ENCODE measurements around the gene RNF213.
"Not testable (repeated sequence)": the region's sequence is repeated elsewhere in the genome, so short reads cannot be mapped to it uniquely, and the experiment has no call there.

RNF213 gene

GRCh38 chr17:80323982-80324381 is 63.3 kb downstream of the RNF213 start:
- DNase-seq: no peak

- no peak for DNase-seq
Measured at GRCh38 chr17:80327518-80327917, 66.9 kb downstream of the RNF213 start.

- DNase-seq: no peak
Measured at GRCh38 chr17:80328634-80329380, 68.2 kb downstream of the RNF213 start.

- not testable (repeated sequence) for DNase-seq
Measured at GRCh38 chr17:80329421-80329820, 68.8 kb downstream of the RNF213 start.

DNA sequence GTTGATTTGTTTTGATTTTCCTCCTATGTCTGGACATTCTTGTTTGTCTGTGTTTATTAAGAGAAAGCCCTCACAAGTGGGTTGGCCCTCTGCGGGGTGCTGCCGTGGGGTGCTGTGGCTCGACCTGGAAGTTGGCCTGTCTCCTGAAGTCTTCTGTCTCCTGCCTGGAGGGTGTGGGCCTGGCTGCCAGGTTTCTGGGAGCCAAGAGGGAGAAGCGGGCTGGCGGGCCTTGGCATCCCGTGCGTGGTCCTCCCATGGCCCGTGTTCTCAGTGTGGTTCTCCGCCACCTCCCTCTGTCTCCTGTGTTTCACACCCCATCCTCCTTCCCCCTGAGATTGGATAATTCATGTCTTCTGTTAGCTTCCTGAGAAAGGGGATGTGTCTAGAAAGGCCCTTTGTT is 69.6 kb downstream of the RNF213 start:
- no peak for DNase-seq

- DNase-seq: not testable (repeated sequence)
Measured at GRCh38 chr17:80330938-80331337, 70.3 kb downstream of the RNF213 start.

DNA sequence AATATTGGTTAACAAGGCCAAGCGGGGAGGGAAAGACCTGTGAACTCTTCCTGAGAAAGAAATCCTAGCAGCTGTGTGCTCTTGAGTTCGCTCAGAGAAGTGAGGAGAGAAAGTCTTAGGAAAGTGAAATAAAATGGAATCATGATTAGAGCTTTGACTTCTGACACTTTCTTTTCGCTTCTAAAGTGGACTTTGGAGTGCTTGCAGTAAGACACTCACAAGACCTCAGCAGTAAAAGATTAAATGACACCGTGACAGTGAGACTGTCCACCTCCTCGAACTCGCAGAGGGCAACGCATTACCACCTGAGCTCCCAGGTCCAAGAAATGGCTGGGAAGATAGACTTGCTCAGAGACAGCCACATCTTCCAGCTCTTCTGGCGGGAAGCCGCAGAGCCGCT is 71.2 kb downstream of the RNF213 start:
- no peak for DNase-seq

GRCh38 chr17:80337195-80337895 is 76.7 kb downstream of the RNF213 start:
- DNase-seq: no peak

- no peak for DNase-seq
Measured at GRCh38 chr17:80339118-80339517, 78.5 kb downstream of the RNF213 start.

- no peak for DNase-seq
Measured at GRCh38 chr17:80339731-80340456, 79.2 kb downstream of the RNF213 start.

DNA sequence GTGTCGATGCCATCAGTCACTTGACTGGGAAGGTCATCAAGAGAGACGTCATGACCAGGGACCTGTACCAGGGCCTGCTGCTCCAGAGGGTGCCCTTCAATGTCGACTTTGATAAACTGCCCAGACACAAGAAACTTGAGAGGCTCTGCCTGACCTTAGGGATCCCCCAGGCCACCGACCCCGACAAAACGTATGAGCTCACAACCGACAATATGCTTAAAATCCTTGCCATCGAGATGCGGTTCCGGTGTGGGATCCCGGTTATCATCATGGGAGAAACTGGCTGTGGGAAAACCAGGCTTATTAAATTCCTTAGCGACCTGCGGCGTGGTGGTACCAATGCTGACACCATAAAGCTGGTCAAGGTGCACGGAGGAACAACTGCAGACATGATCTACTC is 84.7 kb downstream of the RNF213 start:
- DNase-seq: no peak

DNA sequence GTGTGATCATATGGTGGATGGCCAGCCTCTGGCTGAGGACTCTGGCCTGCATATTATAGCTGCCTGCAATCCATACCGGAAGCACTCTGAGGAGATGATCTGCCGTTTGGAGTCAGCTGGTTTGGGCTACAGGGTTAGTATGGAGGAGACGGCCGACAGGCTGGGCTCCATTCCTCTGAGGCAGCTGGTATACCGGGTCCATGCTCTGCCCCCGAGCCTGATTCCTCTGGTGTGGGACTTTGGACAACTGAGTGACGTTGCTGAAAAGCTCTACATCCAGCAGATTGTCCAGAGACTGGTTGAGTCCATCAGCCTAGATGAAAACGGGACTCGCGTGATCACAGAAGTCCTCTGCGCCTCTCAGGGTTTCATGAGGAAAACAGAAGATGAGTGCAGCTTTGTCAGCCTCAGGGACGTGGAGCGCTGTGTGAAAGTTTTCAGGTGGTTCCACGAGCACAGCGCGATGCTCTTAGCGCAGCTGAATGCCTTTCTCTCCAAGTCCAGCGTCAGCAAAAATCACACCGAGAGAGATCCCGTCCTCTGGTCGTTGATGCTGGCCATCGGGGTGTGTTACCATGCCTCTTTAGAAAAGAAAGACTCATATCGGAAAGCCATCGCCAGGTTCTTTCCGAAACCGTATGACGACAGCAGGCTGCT is 85.3 kb downstream of the RNF213 start:
- DNase-seq: no peak

DNA sequence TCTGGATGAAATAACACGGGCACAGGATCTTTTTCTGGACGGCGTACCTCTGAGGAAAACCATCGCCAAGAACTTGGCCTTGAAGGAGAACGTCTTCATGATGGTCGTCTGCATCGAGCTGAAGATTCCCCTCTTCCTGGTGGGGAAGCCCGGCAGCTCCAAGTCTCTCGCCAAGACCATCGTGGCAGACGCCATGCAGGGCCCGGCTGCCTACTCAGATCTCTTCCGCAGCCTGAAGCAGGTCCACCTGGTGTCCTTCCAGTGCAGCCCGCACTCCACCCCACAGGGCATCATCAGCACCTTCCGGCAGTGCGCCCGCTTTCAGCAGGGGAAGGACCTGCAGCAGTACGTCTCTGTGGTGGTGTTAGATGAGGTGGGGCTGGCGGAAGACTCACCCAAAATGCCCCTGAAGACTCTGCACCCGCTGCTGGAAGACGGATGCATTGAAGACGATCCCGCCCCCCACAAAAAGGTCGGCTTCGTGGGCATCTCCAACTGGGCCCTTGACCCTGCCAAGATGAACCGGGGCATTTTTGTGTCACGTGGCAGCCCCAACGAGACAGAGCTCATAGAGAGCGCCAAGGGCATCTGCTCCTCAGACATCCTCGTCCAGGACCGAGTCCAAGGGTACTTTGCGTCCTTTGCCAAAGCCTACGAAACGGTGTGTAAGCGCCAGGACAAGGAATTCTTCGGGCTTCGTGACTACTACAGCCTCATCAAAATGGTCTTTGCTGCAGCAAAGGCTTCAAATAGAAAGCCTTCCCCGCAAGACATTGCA is 86.0 kb downstream of the RNF213 start:
- no peak for DNase-seq

GRCh38 chr17:80347536-80347935 is 86.9 kb downstream of the RNF213 start:
- no peak for DNase-seq

- no peak for DNase-seq
Measured at GRCh38 chr17:80347948-80348351, 87.3 kb downstream of the RNF213 start.

- DNase-seq: no peak
Measured at GRCh38 chr17:80348551-80349150, 88.0 kb downstream of the RNF213 start.

- DNase-seq: no peak
Measured at GRCh38 chr17:80349151-80349651, 88.5 kb downstream of the RNF213 start.

- DNase-seq: no peak
Measured at GRCh38 chr17:80349751-80350150, 89.1 kb downstream of the RNF213 start.

DNA sequence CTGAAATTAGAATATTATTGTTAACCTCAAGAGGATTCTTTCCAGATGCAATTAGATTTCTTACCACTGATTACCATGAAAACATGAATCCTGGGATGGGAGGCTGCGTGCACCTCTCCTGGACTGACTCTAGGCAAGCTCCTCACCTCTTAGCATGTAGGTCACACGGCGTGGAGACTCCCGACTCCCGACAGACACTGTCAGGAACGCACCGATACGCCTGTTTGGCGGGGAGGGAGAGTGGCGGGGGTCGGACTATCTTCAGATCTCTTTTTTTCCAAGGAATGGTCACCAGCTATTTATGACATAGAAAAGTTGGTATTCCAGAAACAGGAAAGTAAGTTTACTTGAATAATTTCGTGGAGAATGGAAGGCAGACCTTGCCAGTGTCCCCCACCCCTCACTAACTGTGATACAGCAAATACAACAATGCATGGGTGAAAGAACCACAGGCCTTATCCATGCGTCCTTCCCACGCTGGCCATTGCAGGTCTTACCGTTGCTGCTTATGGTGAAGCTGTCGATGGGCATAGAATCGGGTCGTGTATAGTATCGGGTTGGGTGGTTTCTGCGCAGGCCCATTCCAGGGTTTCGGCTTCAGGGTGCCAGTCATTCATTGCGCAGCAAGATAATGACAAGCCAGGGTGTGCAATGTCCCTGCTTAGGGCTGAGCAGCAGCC is 91.7 kb downstream of the RNF213 start:
- no peak for DNase-seq

GRCh38 chr17:80352991-80353665 is 92.5 kb downstream of the RNF213 start:
- no peak for DNase-seq
